Bronchial epithelial cell (primary cell): ENCODE data around the gene KLHL26. TPM values are rescaled to one million over a fixed set of nuclear protein-coding genes. Genes with fewer than 3 reads are reported as not detected.
A peak's percentile ranks its signal among the peaks of the same experiment; 100 is the strongest.
"Not testable (repeated sequence)": the region's sequence is repeated elsewhere in the genome, so short reads cannot be mapped to it uniquely, and the experiment has no call there.

Experiments used
- DNase-seq: peaks from one replicate; pipeline ENCODE4 v3.0.0-alpha.2; 2010; ENCODE audit warnings: low read depth
- FAIRE-seq: peaks from 2 replicates; lab custom pipeline; 2011; peaks lifted over from hg19 to GRCh38; lab: Jason Lieb, UNC
- H3K27me3 ChIP-seq: 2 replicates; pipeline ENCODE4 v1.5.1; 2011; ENCODE audit warnings: low read length; ENCODE audit not compliant: control insufficient read depth, insufficient read depth
- H3K36me3 ChIP-seq: 2 replicates; pipeline ENCODE4 v1.5.1; 2011; ENCODE audit warnings: low read length; ENCODE audit not compliant: control insufficient read depth, insufficient read depth
- H3K4me3 ChIP-seq: 2 replicates; pipeline ENCODE4 v1.5.1; 2011; ENCODE audit warnings: mild to moderate bottlenecking, low read depth, low read length, control low read depth
- total RNA-seq: library from RNA; depleted of rRNA; stranded (reverse); fragments of >200 nt; gene quantifications from 2 replicates; pipeline ENCODE4 v1.2.1, GENCODE V29; 2014
- TF ChIP-seq, protein P1 (sequence below): IDR thresholded peaks from 2 replicates; pipeline ENCODE4 v1.5.1; 2011; ENCODE audit warnings: mild to moderate bottlenecking, moderate library complexity, low read length, control low read depth, inconsistent platforms; ENCODE audit not compliant: insufficient read depth, severe bottlenecking

The KLHL26 gene
- total RNA-seq, 1 donor from 2014 or later: 3.2 TPM

DNA sequence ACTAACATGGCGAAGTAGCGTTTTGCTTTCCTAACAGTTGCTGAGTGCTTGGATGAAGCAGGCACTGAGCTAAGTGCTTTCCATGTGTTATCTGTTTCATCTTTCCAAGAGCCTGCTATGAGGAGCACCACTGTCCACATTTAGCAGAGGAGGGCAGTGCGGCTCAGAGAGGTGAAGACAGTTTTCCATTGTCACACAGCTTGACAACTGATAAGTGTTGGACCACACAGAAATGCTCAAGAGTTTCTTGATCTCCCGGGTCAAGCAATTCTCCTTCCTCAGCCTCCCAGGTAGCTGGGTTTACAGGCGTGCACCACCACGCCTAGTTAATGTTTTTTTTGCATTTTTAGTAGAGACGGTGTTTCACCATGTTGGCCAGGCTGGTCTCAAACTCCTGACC, 39.9 kb downstream of the KLHL26 start:
- no peaks in the 10 kb centered on the region for H3K27me3 ChIP-seq
- H3K36me3 ChIP-seq: no peaks in the 10 kb centered on the region
- TF ChIP-seq, protein P1, sequence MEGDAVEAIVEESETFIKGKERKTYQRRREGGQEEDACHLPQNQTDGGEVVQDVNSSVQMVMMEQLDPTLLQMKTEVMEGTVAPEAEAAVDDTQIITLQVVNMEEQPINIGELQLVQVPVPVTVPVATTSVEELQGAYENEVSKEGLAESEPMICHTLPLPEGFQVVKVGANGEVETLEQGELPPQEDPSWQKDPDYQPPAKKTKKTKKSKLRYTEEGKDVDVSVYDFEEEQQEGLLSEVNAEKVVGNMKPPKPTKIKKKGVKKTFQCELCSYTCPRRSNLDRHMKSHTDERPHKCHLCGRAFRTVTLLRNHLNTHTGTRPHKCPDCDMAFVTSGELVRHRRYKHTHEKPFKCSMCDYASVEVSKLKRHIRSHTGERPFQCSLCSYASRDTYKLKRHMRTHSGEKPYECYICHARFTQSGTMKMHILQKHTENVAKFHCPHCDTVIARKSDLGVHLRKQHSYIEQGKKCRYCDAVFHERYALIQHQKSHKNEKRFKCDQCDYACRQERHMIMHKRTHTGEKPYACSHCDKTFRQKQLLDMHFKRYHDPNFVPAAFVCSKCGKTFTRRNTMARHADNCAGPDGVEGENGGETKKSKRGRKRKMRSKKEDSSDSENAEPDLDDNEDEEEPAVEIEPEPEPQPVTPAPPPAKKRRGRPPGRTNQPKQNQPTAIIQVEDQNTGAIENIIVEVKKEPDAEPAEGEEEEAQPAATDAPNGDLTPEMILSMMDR: no peak
- DNase-seq (no peak), FAIRE-seq (no peak)
- H3K4me3 ChIP-seq: no peak overlapping the region

DNA sequence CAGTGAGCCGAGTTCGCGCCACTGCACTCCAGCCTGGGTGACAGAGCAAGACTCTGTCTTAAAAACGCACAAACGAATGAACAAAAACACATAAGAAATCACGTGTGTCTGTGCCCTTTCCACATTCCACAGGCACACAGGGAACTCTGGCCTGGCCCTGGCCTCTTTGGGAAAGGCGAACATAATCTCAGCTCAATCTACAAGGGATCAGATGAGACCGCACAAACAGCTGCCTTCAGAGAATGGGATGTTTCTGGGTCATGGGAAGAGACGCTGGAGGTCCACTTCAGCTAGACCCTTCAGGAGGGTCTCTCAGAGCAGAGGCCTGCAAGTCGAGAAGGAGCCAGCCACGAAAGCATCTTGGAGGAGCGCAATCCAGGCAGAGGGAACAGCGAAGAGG, 40.3 kb downstream of the KLHL26 start:
- FAIRE-seq: no peak
- DNase-seq: no peak
- no peak overlapping the region for H3K4me3 ChIP-seq
- no peaks in the 10 kb centered on the region for H3K36me3 ChIP-seq
- TF ChIP-seq, protein P1: no peak
- H3K27me3 ChIP-seq: no peaks in the 10 kb centered on the region

DNA sequence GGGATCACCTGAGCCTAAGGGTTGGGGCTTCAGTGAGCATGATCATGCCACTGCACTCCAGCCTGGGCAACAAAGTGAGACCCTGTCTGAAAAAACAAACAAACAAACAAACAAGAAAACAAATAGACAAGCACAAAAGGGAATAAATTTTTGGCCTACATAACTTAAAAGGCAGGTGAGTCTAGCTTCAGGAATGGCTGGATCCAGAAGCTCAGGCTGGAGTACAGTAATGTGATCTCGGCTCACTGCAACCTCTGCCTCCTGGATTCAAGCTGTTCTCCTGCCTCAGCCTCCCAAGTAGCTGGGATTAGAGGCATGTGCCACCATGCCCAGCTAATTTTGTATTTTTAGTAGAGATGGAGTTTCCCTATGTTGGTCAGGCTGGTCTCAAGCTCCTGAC, 43.3 kb downstream of the KLHL26 start:
- H3K27me3 ChIP-seq, DNase-seq, H3K4me3 ChIP-seq, FAIRE-seq, H3K36me3 ChIP-seq: not testable (repeated sequence)

GRCh38 chr19:18682807-18683108, 45.9 kb downstream of the KLHL26 start:
- TF ChIP-seq, protein P1: no peak
- H3K27me3 ChIP-seq: no peaks in the 10 kb centered on the region
- FAIRE-seq (no peak), DNase-seq (no peak)
- no peaks in the 10 kb centered on the region for H3K36me3 ChIP-seq
- H3K4me3 ChIP-seq: peak overlapping the region; percentile 48

DNA sequence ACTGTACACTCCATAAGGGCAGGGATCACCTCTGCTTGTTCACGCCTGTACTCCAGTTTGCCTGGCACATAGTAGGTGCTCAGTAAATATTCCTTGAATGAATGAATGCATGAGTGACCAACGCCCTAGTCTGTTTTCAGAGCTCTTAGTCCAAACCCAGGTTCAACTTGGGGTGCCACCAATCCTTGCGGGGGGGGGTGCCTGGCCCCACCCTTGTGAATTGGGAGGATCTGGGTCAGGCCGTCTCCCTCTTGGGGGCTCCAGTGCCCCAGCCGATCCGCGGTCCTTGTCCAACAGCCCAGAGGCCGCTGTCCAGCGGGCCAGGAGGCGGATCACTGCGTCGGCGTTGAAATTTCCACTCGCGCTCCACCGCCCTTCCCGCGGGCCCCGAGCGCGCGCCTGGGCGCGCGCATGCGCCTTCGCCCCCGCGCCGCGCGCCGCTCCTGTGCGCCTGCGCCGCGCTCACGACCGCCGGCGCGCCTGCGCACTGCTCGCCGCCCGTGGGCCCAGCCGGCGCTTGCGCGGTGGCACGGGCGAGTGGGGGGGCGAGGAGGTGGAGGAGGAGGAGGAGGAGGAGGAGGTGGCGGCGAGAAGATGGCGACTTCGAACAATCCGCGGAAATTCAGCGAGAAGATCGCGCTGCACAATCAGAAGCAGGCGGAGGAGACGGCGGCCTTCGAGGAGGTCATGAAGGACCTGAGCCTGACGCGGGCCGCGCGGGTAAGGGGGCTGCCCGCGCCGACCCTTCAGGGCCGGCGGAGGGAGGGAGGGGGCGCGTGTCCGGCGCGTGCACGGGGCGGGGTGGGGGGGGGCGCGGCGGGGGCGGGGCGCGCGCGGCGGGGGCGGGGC, 46.5 kb downstream of the KLHL26 start, which contains the start of gene CRTC1:
Gene CRTC1, plus strand, starts transcription at position 572 of the 849 bp plus-strand sequence. Its CDS starts 23 bp downstream, at position 595.
- no peaks in the 10 kb centered on the region for H3K36me3 ChIP-seq
- DNase-seq: peak; percentile 50
- no peaks in the 10 kb centered on the region for H3K27me3 ChIP-seq
- peak within 1 kb of the TSS; percentile 48 for H3K4me3 ChIP-seq
- TF ChIP-seq, protein P1: no peak
- FAIRE-seq: no peak

- Histone ChIP-seq H3K27me3 (no peaks in the 10 kb centered on the region), H3K4me3 (peak overlapping the region; percentile 48), H3K36me3 (no peaks in the 10 kb centered on the region)
- DNase-seq (no peak), FAIRE-seq (no peak)
- TF ChIP-seq, protein P1: no peak
Observed at GRCh38 chr19:18683958-18684641, 47.3 kb downstream of the KLHL26 start.
